GM23248 (cell line): ENCODE measurements around the gene DNAJB8.

Experiments
- EZH2 ChIP-seq: fragments of 200-600 bp; sonication (generic); IDR thresholded peaks from 2 replicates; pipeline ENCODE4 v1.6.1; 2018; ENCODE audit warnings: antibody characterized with exemption, mild to moderate bottlenecking; ENCODE audit not compliant: insufficient read depth, poor library complexity, severe bottlenecking
- EZH2phosphoT487 ChIP-seq: fragments of 200-600 bp; sonication (generic); IDR thresholded peaks from 2 replicates; pipeline ENCODE4 v1.6.1; 2018; ENCODE audit warnings: antibody characterized with exemption, moderate library complexity, mild to moderate bottlenecking, low read depth; ENCODE audit not compliant: insufficient read depth

- TF ChIP-seq EZH2, result no peak
- no peak for TF ChIP-seq EZH2phosphoT487
These were observed 8.8 kb downstream of the DNAJB8 start for GRCh38 chr3:128457937-128458336.
